Left kidney (tissue), 2 donors: ENCODE measurements around the gene GABBR1. TPM values are rescaled to one million over a fixed set of nuclear protein-coding genes. Genes with fewer than 3 reads are reported as not detected.

Experiments
- DNase-seq: peaks from one replicate; pipeline ENCODE4 v3.0.0-alpha.2; 2013
- polyA plus RNA-seq: library from polyadenylated mRNA; unstranded; fragments of 120-200 nt; gene quantifications from one replicate; pipeline ENCODE4 v1.2.1, GENCODE V29; 2013; ENCODE audit not compliant: insufficient read length

Gene GABBR1
- polyA plus RNA-seq, 1 donor, result 99.7 TPM

- no peak for DNase-seq
Measured at GRCh38 chr6:29528300-29528931, 104.6 kb downstream of the GABBR1 start.

GRCh38 chr6:29527564-29527963 lies 105.4 kb downstream of the GABBR1 start:
- DNase-seq, result no peak

- no peak for DNase-seq
Measured at GRCh38 chr6:29527126-29527525, 105.9 kb downstream of the GABBR1 start.

- no peak for DNase-seq
Measured at GRCh38 chr6:29525311-29525639, 107.7 kb downstream of the GABBR1 start.

DNA sequence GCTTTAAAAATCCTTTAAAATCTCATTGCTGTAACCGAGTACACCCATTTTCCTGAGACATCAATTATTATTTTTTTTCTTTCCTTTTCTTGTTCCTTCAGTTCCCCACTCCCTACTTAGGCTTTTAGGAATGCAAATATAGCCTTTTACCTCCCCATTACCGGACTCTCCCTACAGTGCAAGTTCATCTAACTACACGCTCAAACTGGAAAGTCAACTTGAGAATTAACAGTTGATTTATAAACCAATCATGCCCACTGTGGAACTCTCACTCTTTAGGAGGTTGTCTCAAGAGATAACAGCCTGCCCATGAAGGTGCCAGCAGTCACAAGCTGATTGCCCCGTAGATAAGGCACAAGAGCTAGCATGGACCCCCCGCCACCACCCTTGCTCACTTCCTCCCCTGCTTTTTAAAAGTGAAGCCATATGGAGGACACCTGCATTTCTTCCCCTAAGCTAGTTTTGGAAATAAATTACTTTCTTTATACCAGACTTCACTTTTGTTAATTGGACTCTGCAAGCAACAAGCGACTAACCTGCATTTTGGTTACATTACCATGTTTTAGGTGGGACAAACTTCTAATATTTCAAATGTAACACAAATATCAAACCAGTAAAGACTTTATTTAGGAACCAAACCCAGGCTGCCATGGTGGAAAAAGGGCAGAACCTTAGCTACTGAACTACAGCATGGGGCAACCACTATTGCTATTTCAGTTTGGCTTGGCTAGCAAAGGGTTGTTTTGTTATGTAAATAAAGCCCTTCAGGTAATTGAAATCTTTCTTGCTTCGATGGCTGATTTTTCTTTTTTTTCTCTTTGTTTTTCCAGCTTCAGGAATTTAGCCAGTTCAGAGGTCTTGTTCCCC lies 108.3 kb downstream of the GABBR1 start:
- no peak for DNase-seq

DNA sequence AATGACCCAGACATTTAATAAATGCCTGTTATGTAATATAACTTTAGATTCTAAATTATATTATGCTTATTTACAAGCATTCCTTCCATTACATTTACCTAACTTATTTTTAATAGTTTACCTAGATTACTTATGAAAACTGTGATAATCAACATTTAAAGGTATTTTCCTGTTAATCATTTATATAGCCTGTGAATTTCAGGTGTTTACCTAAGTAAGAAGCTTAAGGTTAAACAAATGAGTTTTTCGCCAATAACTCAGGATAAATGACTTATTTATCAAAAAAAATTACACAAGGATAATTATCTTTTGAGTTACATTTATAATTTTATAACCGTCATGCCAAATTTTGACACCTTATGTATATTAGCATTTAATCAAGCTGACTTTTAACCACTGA lies 108.9 kb downstream of the GABBR1 start:
- no peak for DNase-seq

DNA sequence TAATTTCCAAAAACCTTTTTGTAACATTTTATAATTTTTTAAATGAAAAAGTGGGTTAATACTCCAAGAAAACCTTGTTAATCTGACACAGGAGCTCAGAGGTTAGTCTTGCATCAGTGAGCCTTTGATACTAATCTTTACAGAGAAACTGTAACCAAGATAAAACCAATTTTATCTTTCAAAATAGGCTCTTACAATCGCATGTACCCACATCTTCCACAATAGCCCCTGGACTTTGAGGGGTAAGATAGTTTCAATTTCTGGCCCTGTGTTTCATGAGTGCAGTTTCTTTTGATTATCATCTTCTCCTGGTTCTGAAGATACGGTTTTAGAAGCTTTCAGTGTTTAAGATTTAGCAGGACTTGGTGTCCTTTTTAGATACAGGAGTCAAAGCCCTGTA lies 110.8 kb downstream of the GABBR1 start:
- no peak for DNase-seq

GRCh38 chr6:29521006-29521680 lies 111.8 kb downstream of the GABBR1 start:
- no peak for DNase-seq

DNA sequence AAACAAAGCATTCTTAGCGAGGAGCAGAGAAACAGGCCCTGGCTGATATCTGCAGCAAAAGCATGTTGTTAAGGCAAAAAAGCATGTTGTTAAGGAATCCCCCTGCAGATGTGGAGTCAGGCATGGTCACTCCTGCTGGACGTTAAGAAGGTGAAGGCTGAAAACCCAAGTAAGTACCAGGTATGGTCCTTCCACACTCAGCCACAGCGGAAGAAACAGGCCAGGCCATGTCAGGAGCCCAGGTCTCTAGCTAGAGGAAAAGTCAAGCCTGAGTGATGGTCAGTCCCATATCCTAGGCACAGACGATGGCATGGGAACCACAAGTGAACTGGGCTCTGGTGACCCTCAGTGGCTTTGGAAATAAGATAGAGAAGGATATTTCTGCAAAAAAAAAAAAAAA lies 112.8 kb downstream of the GABBR1 start:
- DNase-seq, result no peak

GRCh38 chr6:29519291-29520010 lies 113.5 kb downstream of the GABBR1 start:
- no peak for DNase-seq

GRCh38 chr6:29517728-29518440 lies 115.1 kb downstream of the GABBR1 start:
- no peak for DNase-seq

DNA sequence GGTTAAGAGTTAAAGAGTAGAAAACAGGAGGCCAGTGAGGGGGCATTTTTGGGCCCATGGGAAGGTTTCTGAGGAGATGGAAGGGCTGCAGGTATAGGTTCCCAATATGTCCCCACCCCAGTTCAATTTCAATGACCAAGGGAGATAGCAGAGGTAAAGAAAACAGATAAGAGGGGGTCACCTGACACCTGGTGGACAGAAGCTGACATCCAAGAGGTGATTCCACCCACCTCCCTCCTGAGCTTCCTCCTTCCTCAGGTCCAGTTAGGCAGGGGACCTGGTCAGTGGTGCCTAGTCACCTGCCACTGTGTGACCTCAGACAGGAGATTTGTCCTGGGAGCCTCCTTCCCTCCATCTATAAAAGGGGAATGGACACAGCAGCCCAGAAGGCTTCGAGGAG lies 115.7 kb downstream of the GABBR1 start:
- DNase-seq, result no peak

DNA sequence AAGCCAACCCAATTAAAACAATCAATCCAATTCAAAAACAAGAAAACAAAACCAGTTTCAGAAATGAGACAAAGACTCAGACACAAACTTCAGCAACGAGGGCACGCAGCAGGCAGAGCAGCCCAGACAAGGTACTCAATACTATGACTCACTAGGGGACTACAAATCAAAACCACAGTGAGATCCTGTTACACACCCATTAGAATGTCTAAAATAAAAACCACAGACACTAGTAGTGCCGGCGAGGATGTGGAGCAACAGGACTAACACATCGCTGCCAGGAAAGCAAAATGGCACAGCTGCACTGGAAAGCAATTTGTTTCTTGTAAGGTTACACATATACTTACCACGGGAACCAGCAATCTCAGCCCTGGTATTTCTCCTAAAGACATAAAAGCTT lies 116.9 kb downstream of the GABBR1 start:
- no peak for DNase-seq

- DNase-seq, result no peak
Measured at GRCh38 chr6:29510746-29511300, 122.2 kb downstream of the GABBR1 start.

GRCh38 chr6:29510202-29510601 lies 122.8 kb downstream of the GABBR1 start:
- no peak for DNase-seq

Other genes with a start within 250 kb of the GABBR1 start
- gene OR12D2, start 237.6 kb downstream of the GABBR1 start, polyA plus RNA-seq, result not detected
- not detected for gene OR12D1, start 218.3 kb downstream of the GABBR1 start, polyA plus RNA-seq
- gene OR10C1, start 193.9 kb downstream of the GABBR1 start, polyA plus RNA-seq, result not detected
- gene OR11A1, start 176.1 kb downstream of the GABBR1 start, polyA plus RNA-seq, result not detected
- not detected for gene OR2H1, start 176.0 kb downstream of the GABBR1 start, polyA plus RNA-seq
- not detected for gene MAS1L, start 145.2 kb downstream of the GABBR1 start, polyA plus RNA-seq
- 2.3 TPM for gene UBD, start 73.5 kb downstream of the GABBR1 start, polyA plus RNA-seq
- 0.20 TPM for gene OR2H2, start 48.1 kb downstream of the GABBR1 start, polyA plus RNA-seq
- not detected for gene MOG, start 23.9 kb upstream of the GABBR1 start, polyA plus RNA-seq
- gene ZFP57, start 48.0 kb upstream of the GABBR1 start, polyA plus RNA-seq, result 0.33 TPM
- gene HLA-F, start 90.3 kb upstream of the GABBR1 start, polyA plus RNA-seq, result 5.0 TPM
- gene HLA-G, start 194.6 kb upstream of the GABBR1 start, polyA plus RNA-seq, result 6.9 TPM